ENCODE data around the gene FRMD8. TPM values are rescaled to one million over a fixed set of nuclear protein-coding genes. Genes with fewer than 3 reads are reported as not detected.

The FRMD8 gene
- polyA plus RNA-seq, 1 donor (not counting 4 experiments of a cell fraction or from before 2014, with no cell fraction given), result 24.1 TPM

DNA sequence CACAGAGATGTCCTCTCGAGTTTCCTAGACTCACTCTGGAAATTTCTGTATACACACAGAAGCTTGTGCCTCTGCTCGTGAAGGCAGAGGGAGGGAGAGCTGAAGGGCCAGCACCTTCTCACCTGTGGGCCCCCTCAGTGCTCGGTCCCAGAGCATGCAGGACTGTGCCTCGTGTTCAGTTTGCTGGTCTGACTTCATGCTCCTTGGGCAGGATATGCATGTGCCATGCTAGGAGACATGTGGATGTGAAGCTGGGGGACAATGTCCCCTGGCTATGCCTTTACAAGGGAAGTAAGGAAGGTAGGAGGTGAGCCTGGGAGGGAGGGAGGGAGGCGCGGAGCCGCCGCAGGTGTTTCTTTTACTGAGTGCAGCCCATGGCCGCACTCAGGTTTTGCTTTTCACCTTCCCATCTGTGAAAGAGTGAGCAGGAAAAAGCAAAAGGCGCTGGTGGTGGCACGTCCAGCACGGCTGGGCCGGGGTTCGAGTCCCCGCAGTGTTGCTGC is 58.7 kb downstream of the FRMD8 start:
- TF ChIP-seq, protein P1, sequence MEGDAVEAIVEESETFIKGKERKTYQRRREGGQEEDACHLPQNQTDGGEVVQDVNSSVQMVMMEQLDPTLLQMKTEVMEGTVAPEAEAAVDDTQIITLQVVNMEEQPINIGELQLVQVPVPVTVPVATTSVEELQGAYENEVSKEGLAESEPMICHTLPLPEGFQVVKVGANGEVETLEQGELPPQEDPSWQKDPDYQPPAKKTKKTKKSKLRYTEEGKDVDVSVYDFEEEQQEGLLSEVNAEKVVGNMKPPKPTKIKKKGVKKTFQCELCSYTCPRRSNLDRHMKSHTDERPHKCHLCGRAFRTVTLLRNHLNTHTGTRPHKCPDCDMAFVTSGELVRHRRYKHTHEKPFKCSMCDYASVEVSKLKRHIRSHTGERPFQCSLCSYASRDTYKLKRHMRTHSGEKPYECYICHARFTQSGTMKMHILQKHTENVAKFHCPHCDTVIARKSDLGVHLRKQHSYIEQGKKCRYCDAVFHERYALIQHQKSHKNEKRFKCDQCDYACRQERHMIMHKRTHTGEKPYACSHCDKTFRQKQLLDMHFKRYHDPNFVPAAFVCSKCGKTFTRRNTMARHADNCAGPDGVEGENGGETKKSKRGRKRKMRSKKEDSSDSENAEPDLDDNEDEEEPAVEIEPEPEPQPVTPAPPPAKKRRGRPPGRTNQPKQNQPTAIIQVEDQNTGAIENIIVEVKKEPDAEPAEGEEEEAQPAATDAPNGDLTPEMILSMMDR (optimal IDR thresholded peaks at IDR 0.05 in 1 of 3, IDR thresholded peaks at IDR 0.05 in 1 of 3, conservative IDR thresholded peaks at IDR 0.05 in 1 of 3; ENCODE audit: extremely low read depth in 1 of 3, insufficient read depth in 2 of 3, low read length in 3 of 3), result no peak
- no peak for TF ChIP-seq EZH2 (IDR thresholded peaks at IDR 0.05; ENCODE audit: low read length)
- dilution Hi-C loops (cut with MboI; ENCODE audit: extremely low pct_ligation_motif_present, low sequenced_read_pairs), result no loop called here
- Histone ChIP-seq H3K27ac (ENCODE audit: control insufficient read depth, insufficient read depth, low read length) (no peak overlapping the region), H3K9me3 (ENCODE audit: control insufficient read depth, low read depth, low read length) (no peaks in the 10 kb centered on the region), H3K9me1 (ENCODE audit: control insufficient read depth, extremely low read depth, insufficient read depth, low read length) (peaks cover 7% of the 10 kb centered on the region), H3K27me3 (ENCODE audit: control insufficient read depth, extremely low read depth, insufficient read depth, low read length) (no peaks in the 10 kb centered on the region), H3K36me3 (ENCODE audit: control insufficient read depth in 2 of 2, extremely low read depth in 1 of 2, insufficient read depth in 2 of 2, low read length in 2 of 2) (peaks cover 12 to 35% of the 10 kb centered on the region in 2 experiments), H3K79me2 (ENCODE audit: control insufficient read depth, insufficient read depth, low read length) (peaks cover 3% of the 10 kb centered on the region), H4K20me1 (ENCODE audit: control insufficient read depth, extremely low read depth, insufficient read depth, low read length) (peaks cover 19% of the 10 kb centered on the region), H3K4me2 (ENCODE audit: control insufficient read depth, extremely low read depth, insufficient read depth, low read depth, low read length) (no peak overlapping the region), H2AFZ (ENCODE audit: control insufficient read depth, low read length) (no peak overlapping the region), H3K9ac (ENCODE audit: control insufficient read depth, extremely low read depth, insufficient read depth, low read length) (no peak overlapping the region), H3K4me1 (ENCODE audit: control insufficient read depth, extremely low read depth, insufficient read depth, low read length) (peaks cover 13% of the 10 kb centered on the region), H3K4me3 (ENCODE audit: control insufficient read depth in 2 of 3, extremely low read depth in 1 of 3, insufficient read depth in 2 of 3, low read depth in 1 of 3, low read length in 3 of 3) (no peak overlapping the region)
- DNase-seq (ENCODE audit: low read depth, low spot score) (no peak), FAIRE-seq (no peak)

DNA sequence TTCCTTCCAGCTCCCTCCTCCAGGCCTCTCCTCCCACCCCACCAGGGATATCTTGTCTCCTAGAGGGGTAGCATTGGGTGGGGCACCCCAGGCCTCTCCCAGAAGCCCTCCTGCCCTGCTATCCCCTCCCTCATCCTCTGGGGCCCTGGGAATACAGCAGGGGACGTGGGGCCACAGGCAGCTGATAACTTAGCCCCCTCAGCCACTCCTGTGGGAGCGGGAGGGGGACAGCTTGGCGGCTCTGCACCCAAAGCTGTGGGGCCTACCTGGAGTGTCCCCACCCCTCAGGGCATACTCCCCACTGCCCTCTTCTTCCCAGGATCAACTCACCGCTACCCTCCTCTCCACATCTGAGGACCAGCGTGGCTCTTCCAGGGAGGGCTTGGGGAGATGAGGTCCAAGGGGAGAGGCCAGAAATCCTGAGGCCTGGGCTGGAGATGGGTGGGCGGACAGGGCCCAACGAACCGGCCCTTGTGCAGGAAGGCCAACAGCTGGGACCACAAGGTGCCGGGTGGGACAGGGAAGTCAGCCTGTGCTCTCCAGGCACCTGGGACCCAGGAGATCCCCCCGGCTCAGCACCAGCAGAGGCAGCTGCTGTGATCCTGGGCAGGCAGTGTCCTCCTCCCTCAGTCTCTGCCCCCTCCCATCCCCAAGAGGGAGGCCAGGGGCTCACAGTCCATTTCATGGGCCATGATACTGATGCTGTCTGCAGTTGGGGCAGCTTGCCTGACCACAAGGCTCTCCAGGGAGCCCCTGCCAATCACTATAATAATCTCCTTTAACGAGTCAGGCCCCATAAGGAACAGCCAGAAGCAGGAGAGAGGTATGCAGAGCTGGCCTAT is 59.4 kb downstream of the FRMD8 start:
- dilution Hi-C loops (cut with MboI; ENCODE audit: extremely low pct_ligation_motif_present, low sequenced_read_pairs), result no loop called here
- Histone ChIP-seq H3K4me1 (ENCODE audit: control insufficient read depth, extremely low read depth, insufficient read depth, low read length) (peaks cover 13% of the 10 kb centered on the region), H3K9ac (ENCODE audit: control insufficient read depth, extremely low read depth, insufficient read depth, low read length) (no peak overlapping the region), H3K4me3 (ENCODE audit: control insufficient read depth in 2 of 3, extremely low read depth in 1 of 3, insufficient read depth in 2 of 3, low read depth in 1 of 3, low read length in 3 of 3) (no peak overlapping the region), H2AFZ (ENCODE audit: control insufficient read depth, low read length) (no peak overlapping the region), H3K27ac (ENCODE audit: control insufficient read depth, insufficient read depth, low read length) (no peak overlapping the region), H4K20me1 (ENCODE audit: control insufficient read depth, extremely low read depth, insufficient read depth, low read length) (peaks cover 17% of the 10 kb centered on the region), H3K36me3 (ENCODE audit: control insufficient read depth in 2 of 2, extremely low read depth in 1 of 2, insufficient read depth in 2 of 2, low read length in 2 of 2) (peaks cover 12 to 34% of the 10 kb centered on the region in 2 experiments), H3K27me3 (ENCODE audit: control insufficient read depth, extremely low read depth, insufficient read depth, low read length) (no peaks in the 10 kb centered on the region), H3K4me2 (ENCODE audit: control insufficient read depth, extremely low read depth, insufficient read depth, low read depth, low read length) (no peak overlapping the region), H3K79me2 (ENCODE audit: control insufficient read depth, insufficient read depth, low read length) (peaks cover 3% of the 10 kb centered on the region), H3K9me3 (ENCODE audit: control insufficient read depth, low read depth, low read length) (no peaks in the 10 kb centered on the region), H3K9me1 (ENCODE audit: control insufficient read depth, extremely low read depth, insufficient read depth, low read length) (peaks cover 7% of the 10 kb centered on the region)
- TF ChIP-seq, protein P1 (optimal IDR thresholded peaks at IDR 0.05 in 1 of 3, IDR thresholded peaks at IDR 0.05 in 1 of 3, conservative IDR thresholded peaks at IDR 0.05 in 1 of 3; ENCODE audit: extremely low read depth in 1 of 3, insufficient read depth in 2 of 3, low read length in 3 of 3), result no peak
- no peak for TF ChIP-seq EZH2 (IDR thresholded peaks at IDR 0.05; ENCODE audit: low read length)
- DNase-seq (ENCODE audit: low read depth, low spot score), result no peak
- no peak for FAIRE-seq
